Muscle layer of duodenum (tissue), 2 donors: Measurements from ENCODE around the gene DUSP2.
"Not testable (repeated sequence)": the region's sequence is repeated elsewhere in the genome, so short reads cannot be mapped to it uniquely, and the experiment has no call there.

Experiments used
- H3K27ac ChIP-seq: one replicate; pipeline ENCODE4 v1.7.0; 2013; ENCODE audit warnings: mild to moderate bottlenecking, low read length
- H3K27me3 ChIP-seq: one replicate; pipeline ENCODE4 v1.7.0; 2013; ENCODE audit warnings: low read depth, mild to moderate bottlenecking, control low read depth, low read length
- H3K36me3 ChIP-seq, 2 donors: one replicate each; pipeline ENCODE4 v1.7.0; 2013; ENCODE audit warnings: low read length in 2 of 2, control low read depth in 1 of 2, mild to moderate bottlenecking in 1 of 2; ENCODE audit not compliant: insufficient read depth in 2 of 2, control insufficient read depth in 1 of 2
- H3K4me1 ChIP-seq, 2 donors: one replicate each; pipeline ENCODE4 v1.7.0; 2013; ENCODE audit warnings: low read length in 2 of 2, mild to moderate bottlenecking in 2 of 2, control low read depth in 1 of 2, moderate library complexity in 1 of 2; ENCODE audit not compliant: insufficient read depth in 2 of 2, control insufficient read depth in 1 of 2
- H3K4me3 ChIP-seq, 2 donors: one replicate each; pipeline ENCODE4 v1.7.0; 2013; ENCODE audit warnings: low read length in 2 of 2, low read depth in 1 of 2, mild to moderate bottlenecking in 1 of 2
- H3K9me3 ChIP-seq, 2 donors: one replicate each; pipeline ENCODE4 v1.7.0; 2013; ENCODE audit warnings: low read length in 2 of 2, control low read depth in 1 of 2, mild to moderate bottlenecking in 1 of 2; ENCODE audit not compliant: control insufficient read depth in 1 of 2
- donor health status: healthy.

Gene DUSP2

DNA sequence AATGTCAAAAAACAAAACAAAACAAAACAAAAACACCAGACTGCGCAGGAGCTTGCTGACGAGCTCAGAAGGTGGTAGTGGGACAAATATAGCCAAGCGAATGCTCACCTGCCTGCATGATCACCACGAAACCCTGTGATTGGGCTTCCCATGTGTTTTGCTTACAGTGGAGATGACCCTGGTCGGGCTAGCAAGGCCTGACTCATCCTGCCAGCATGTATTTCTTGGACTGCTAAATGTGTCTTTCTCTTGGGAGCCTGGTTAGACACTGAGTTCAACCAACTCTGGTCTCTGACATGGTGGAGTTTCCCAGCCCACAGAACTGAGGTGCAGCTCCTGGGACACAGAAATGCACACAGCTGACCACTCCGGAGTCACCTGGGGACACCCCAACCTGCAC lies 30.7 kb upstream of the DUSP2 start:
- H3K27me3 ChIP-seq, result no peaks in the 10 kb centered on the region
- H3K4me3 ChIP-seq, result no peak overlapping the region
- H3K4me1 ChIP-seq, result no peaks in the 10 kb centered on the region
- no peaks in the 10 kb centered on the region for H3K9me3 ChIP-seq
- no peak overlapping the region for H3K27ac ChIP-seq
- H3K36me3 ChIP-seq, result no peaks in the 10 kb centered on the region

DNA sequence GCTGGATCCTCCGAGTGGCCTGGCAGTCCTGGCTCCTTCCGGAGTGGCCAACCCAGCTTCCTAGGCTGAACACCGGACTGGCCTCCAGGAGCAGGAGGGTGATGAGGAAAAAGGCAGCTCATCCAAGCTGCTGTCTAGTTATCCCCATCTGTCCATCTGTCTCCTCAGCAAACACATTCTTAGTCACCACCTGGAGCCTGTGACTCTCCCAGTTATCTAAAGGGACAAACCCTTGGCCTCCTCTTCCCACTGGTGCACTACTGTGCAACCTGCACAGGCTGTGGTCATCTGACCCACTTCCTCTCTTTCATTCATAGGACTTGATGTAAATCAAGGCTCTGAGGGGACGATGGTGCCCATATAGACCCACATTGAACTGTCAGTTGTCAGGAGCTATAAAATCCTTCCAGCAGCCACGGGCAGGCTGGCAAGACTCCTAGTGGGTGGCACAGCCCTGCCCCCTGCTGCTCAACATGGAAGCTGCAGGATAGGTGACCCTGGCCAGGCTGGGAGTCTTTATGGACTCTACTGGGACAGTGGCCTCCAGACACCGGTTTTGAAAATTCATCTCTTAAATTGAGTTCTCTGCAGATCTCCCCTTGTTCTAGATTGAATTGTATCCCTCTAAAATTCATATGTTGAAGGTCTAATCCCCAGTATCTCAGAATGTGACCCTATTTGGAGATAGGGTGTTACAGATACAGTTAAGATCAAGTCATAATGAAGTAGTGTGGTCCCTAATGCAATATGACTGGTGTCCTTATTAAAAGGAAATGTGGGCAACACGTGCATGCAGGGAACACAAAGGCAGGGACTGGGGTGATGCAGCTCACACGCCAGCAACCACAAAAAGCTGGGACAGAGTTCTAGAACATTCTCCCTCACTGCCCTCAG lies 29.3 kb upstream of the DUSP2 start:
- no peak overlapping the region for H3K27ac ChIP-seq
- no peaks in the 10 kb centered on the region for H3K27me3 ChIP-seq

DNA sequence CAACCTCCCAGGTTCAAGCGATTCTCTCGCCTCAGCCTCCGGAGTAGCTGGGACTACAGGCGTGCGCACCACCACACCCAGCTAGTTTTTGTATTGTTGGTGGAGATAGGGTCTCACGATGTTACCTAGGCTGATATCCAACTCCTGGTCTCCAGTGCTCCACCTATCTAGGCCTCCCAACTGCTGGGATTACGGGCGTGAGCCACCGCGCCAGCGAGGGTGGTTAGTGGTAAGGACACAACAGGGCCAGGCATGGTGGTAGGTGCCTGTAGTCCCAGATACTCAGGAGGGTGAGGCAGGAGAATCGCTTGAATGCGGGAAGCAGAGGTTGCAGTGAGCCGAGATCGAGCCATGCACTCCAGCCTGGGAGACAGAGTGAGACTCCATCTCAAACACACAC lies 26.6 kb upstream of the DUSP2 start:
- H3K36me3 ChIP-seq, result no peaks in the 10 kb centered on the region
- H3K9me3 ChIP-seq, result peaks cover 0 to 3% of the 10 kb centered on the region in 2 donors
- H3K27ac ChIP-seq, result no peak overlapping the region
- H3K27me3 ChIP-seq, result no peaks in the 10 kb centered on the region
- H3K4me3 ChIP-seq, result no peak overlapping the region
- H3K4me1 ChIP-seq, result no peaks in the 10 kb centered on the region

More for the DNA sequence above, 29.3 kb upstream of the DUSP2 start:
- H3K4me1 ChIP-seq, result no peaks in the 10 kb centered on the region
- peaks cover 0 to 3% of the 10 kb centered on the region in 2 donors for H3K9me3 ChIP-seq
- H3K4me3 ChIP-seq, result no peak overlapping the region
- H3K36me3 ChIP-seq, result no peaks in the 10 kb centered on the region

DNA sequence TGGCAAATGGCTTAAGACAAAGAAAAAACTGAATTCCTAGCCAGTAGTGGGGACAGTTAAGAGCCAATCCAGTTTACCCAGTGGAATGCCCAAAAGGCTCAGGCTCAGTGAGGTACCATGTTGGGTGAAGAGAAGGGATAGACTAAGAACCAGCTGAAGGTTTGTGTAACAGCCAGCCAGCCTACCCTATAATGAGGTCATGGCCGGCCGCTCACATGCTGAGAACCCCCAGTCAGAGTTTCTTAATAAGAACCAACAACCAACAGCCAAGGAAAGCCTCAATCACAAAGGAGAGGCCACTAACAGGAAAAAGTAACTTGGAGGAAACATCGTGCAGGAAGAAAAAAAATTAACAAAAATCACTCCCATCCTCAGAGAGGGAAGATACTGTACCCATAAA lies 25.4 kb upstream of the DUSP2 start:
- Histone ChIP-seq H3K36me3 (no peaks in the 10 kb centered on the region), H3K4me1 (no peaks in the 10 kb centered on the region), H3K9me3 (peaks cover 0 to 3% of the 10 kb centered on the region in 2 donors), H3K27ac (no peak overlapping the region), H3K4me3 (no peak overlapping the region), H3K27me3 (no peaks in the 10 kb centered on the region)

DNA sequence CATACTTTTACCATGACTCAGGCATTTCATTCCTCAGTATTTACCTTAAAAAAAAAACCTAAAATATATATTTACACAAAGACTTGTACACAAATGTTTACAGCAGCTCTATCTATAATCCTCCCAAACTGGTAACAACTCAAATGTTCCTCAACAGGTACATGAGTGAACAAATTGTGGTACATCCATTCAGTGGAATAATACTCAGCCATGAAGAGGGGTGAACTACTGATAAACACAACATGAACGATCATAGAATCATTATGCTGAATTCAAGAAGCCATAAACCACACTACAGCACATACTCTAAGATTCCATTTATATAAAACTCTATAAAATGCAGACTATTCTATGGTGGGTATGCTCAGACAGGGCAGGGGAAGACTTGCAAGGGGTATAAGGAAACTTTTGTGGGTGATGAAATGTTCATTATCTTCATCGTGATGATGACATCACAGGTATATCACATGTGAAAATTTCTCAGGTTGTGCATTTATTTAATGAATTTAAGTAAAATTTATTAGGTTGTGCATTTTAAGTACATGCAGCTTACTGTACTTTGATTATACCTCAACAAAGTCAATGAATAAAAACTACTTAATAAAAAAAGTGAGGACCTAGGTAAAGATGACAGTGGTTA lies 24.7 kb upstream of the DUSP2 start:
- Histone ChIP-seq H3K4me3 (no peak overlapping the region), H3K27me3 (no peaks in the 10 kb centered on the region), H3K36me3 (no peaks in the 10 kb centered on the region), H3K4me1 (no peaks in the 10 kb centered on the region), H3K9me3 (peaks cover 0 to 3% of the 10 kb centered on the region in 2 donors), H3K27ac (no peak overlapping the region)

DNA sequence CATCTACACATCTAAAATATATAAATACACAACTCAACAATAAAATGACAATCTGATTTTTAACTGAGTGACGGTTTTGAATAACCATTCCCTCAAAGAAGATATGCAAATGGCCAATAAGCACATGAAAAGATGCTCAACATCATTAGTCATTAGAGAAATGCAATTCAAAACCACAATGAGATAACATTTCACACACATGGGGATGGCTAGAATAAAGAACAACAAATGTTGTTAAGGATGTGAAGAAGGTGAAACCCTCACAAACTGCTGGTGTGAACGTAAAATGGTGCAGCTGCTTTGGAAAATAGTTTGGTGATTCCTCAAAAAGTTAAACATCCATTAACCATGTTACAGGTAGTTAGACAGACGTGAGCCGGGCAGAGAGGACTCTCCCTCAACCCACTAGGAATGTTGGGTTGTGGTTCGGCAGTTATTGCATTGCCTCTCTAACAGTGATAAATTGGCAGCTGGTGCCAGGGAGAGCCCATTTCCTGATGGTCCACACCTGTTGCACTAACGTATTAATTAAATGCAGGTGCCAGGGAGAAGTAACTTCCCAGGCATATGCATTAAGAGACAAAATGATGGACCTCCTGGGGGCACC lies 22.3 kb upstream of the DUSP2 start:
- Histone ChIP-seq H3K4me3 (no peak overlapping the region), H3K27me3 (no peaks in the 10 kb centered on the region), H3K4me1 (no peaks in the 10 kb centered on the region), H3K36me3 (no peaks in the 10 kb centered on the region), H3K27ac (no peak overlapping the region), H3K9me3 (peaks cover 0 to 3% of the 10 kb centered on the region in 2 donors)

DNA sequence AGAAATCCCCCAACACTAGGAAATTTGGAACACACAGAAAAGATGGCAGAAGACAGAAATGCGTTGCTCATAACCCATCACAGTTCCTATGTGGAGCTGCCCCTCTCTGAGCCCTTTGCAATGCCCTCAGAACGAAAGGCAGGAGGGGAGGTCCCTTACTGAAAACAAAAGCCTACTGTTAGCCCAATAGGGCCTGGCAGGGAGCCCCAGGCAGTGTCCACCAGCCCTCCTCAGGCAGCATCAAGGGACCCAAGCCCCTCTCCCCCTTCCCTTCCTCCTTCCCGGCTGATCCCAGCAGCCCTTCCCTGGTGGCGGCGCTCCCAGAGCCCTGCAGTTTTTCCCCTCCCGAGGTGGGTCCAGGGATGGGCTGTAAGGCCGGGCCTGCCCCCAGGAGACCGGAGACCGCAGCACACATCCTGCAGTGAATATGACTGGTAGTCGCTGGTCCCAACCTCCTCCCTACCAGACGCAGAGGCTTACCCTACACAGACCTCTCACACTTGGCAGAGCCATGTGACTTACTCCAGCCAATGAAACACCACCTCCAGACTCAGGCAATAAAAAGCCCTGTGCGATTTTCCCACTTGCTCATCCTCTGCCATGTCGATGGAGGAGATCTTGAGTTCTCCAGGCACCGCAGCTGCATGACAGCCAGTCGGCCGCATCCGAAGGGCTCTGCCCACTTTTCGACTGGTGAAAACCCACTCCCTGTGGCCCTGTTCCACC lies 19.4 kb upstream of the DUSP2 start:
- Histone ChIP-seq H3K27me3 (no peaks in the 10 kb centered on the region), H3K4me1 (no peaks in the 10 kb centered on the region), H3K9me3 (peaks cover 0 to 3% of the 10 kb centered on the region in 2 donors), H3K36me3 (no peaks in the 10 kb centered on the region), H3K4me3 (no peak overlapping the region), H3K27ac (no peak overlapping the region)

GRCh38 chr2:96163768-96164429 lies 18.7 kb upstream of the DUSP2 start:
- peaks cover 0 to 3% of the 10 kb centered on the region in 2 donors for H3K9me3 ChIP-seq
- H3K27ac ChIP-seq, result no peak overlapping the region
- no peaks in the 10 kb centered on the region for H3K4me1 ChIP-seq
- H3K4me3 ChIP-seq, result no peak overlapping the region
- H3K36me3 ChIP-seq, result no peaks in the 10 kb centered on the region
- no peaks in the 10 kb centered on the region for H3K27me3 ChIP-seq

DNA sequence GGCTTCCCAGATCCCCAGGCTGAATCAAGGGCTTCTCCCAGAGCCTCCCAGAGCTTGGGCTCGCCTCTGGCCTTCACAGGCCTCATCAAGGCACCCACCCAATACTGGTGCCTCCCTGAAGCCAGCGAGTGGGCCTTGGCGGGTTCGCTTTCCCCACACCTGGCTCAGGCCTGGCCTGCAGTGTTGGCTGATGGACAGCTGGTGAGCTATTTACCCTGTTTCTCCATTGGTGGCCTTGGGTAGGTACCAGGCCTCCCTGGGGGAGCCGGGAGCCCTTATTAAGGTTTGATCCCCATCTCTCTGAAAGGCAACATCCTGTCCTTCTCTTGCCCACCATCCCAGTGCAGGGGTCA lies 18.2 kb upstream of the DUSP2 start:
- Histone ChIP-seq H3K36me3 (no peaks in the 10 kb centered on the region), H3K4me1 (no peaks in the 10 kb centered on the region), H3K9me3 (peaks cover 0 to 3% of the 10 kb centered on the region in 2 donors), H3K27me3 (no peaks in the 10 kb centered on the region), H3K4me3 (no peak overlapping the region), H3K27ac (no peak overlapping the region)

DNA sequence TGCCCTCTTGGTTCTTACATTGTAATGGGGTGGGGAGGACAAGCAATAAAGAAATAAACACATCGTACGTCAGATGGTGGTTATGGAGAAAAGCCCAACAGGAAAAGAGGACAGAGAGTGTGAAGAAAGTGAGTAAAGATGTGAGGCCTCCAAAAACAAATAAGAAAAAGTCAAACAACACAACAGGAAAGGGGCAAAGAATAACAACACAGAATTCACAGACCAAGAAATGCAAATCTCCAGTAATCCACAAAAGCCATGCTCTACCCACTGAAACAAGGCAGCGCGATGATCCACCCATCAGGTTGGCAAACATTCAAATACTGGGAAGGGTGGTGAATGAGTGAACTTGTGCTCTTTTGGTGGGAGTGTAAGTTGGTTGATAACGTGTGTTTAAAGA lies 16.7 kb upstream of the DUSP2 start:
- no peak overlapping the region for H3K4me3 ChIP-seq
- H3K36me3 ChIP-seq, result no peaks in the 10 kb centered on the region
- no peak overlapping the region for H3K27ac ChIP-seq
- no peaks in the 10 kb centered on the region for H3K27me3 ChIP-seq
- peaks cover 0 to 3% of the 10 kb centered on the region in 2 donors for H3K9me3 ChIP-seq
- H3K4me1 ChIP-seq, result no peaks in the 10 kb centered on the region

GRCh38 chr2:96160366-96160765 lies 15.1 kb upstream of the DUSP2 start:
- not testable (repeated sequence) for H3K9me3 ChIP-seq, H3K27me3 ChIP-seq, H3K4me3 ChIP-seq, H3K36me3 ChIP-seq, H3K4me1 ChIP-seq, H3K27ac ChIP-seq
